OCI-LY3 (cell line): ENCODE results near the gene RBM22.

Experiments used
- H2AFZ ChIP-seq: fragments of 200-600, 300-600 bp; shearing (Covaris generic); 2 replicates; pipeline ENCODE4 v1.6.0; 2014; ENCODE audit warnings: antibody characterized with exemption, low read depth, low read length
- H3K27ac ChIP-seq: fragments of 200-600, 300-600 bp; sonication (generic); 2 replicates; pipeline ENCODE4 v1.5.1; 2014; ENCODE audit warnings: mild to moderate bottlenecking, low read length, moderate library complexity, mixed read lengths
- H3K27me3 ChIP-seq: fragments of 200-600, 300-600 bp; sonication (generic); 2 replicates; pipeline ENCODE4 v1.6.1; 2014; ENCODE audit warnings: low read depth, low read length, mixed read lengths
- H3K36me3 ChIP-seq: fragments of 200-600, 300-600 bp; sonication (generic); replicated peaks from 2 replicates; pipeline ENCODE3; 2014; ENCODE audit warnings: low read depth, low read length, mixed read lengths
- H3K4me1 ChIP-seq: fragments of 300-600, 200-600 bp; sonication (generic); 2 replicates; pipeline ENCODE4 v1.6.1; 2014; ENCODE audit warnings: low read length, mixed read lengths
- H3K4me2 ChIP-seq: fragments of 200-600, 300-600 bp; sonication (generic); 2 replicates; pipeline ENCODE4 v1.6.1; 2014; ENCODE audit warnings: low read length, mixed read lengths
- H3K4me3 ChIP-seq: fragments of 300-600, 200-600 bp; sonication (generic); 2 replicates; pipeline ENCODE4 v1.5.1; 2014; ENCODE audit warnings: antibody characterized with exemption, mild to moderate bottlenecking, low read length, moderate library complexity
- H3K79me2 ChIP-seq: fragments of 300-600, 200-600 bp; shearing (Covaris generic); 2 replicates; pipeline ENCODE4 v1.6.1; 2014; ENCODE audit warnings: mild to moderate bottlenecking, low read length, mixed read lengths
- H3K9ac ChIP-seq: fragments of 300-600, 200-600 bp; shearing (Covaris generic); 2 replicates; pipeline ENCODE4 v1.6.0; 2014; ENCODE audit warnings: mild to moderate bottlenecking, low read length, moderate library complexity
- H3K9me3 ChIP-seq: fragments of 200-600, 300-600 bp; shearing (Covaris generic); 2 replicates; pipeline ENCODE4 v1.6.1; 2014; ENCODE audit warnings: low read length, mixed read lengths; ENCODE audit not compliant: insufficient read depth
- H4K20me1 ChIP-seq: fragments of 200-600, 300-600 bp; sonication (generic); 2 replicates; pipeline ENCODE4 v1.6.1; 2016; ENCODE audit warnings: low read length, mixed read lengths; ENCODE audit not compliant: insufficient read depth
- CTCF ChIP-seq: fragments of 200-600, 300-600 bp; sonication (generic); IDR thresholded peaks from 2 replicates; pipeline ENCODE4 v1.5.1; 2014; ENCODE audit warnings: antibody characterized with exemption, low read length, low read depth
- EZH2phosphoT487 ChIP-seq: fragments of 200-600 bp; shearing (Covaris generic); IDR thresholded peaks from 2 replicates; pipeline ENCODE4 v1.6.1; 2018; ENCODE audit warnings: antibody characterized with exemption, mixed run types, low read depth

The RBM22 gene

GRCh38 chr5:150723845-150724244, 23.0 kb upstream of the RBM22 start:
- H3K9ac ChIP-seq, result no peak overlapping the region
- peaks cover 35% of the 10 kb centered on the region for H3K36me3 ChIP-seq
- H3K4me1 ChIP-seq, result no peaks in the 10 kb centered on the region
- H3K4me2 ChIP-seq, result no peak overlapping the region
- TF ChIP-seq EZH2phosphoT487 (no peak), CTCF (no peak)
- no peaks in the 10 kb centered on the region for H3K79me2 ChIP-seq
- no peaks in the 10 kb centered on the region for H3K27me3 ChIP-seq
- H3K4me3 ChIP-seq, result no peak overlapping the region
- no peaks in the 10 kb centered on the region for H4K20me1 ChIP-seq
- H2AFZ ChIP-seq, result no peak overlapping the region
- no peak overlapping the region for H3K27ac ChIP-seq
- H3K9me3 ChIP-seq, result no peaks in the 10 kb centered on the region

- H3K9me3 ChIP-seq, result no peaks in the 10 kb centered on the region
- H3K36me3 ChIP-seq, result peaks cover 20% of the 10 kb centered on the region
- H4K20me1 ChIP-seq, result no peaks in the 10 kb centered on the region
- H3K27ac ChIP-seq, result no peak overlapping the region
- no peak for TF ChIP-seq EZH2phosphoT487
- peak; percentile 34 for TF ChIP-seq CTCF
- H3K4me3 ChIP-seq, result no peak overlapping the region
- no peak overlapping the region for H2AFZ ChIP-seq
- no peak overlapping the region for H3K9ac ChIP-seq
- no peaks in the 10 kb centered on the region for H3K79me2 ChIP-seq
- H3K27me3 ChIP-seq, result no peaks in the 10 kb centered on the region
- H3K4me2 ChIP-seq, result no peak overlapping the region
- no peaks in the 10 kb centered on the region for H3K4me1 ChIP-seq
Measured at GRCh38 chr5:150710165-150710564, 9.3 kb upstream of the RBM22 start.

GRCh38 chr5:150706776-150707390, 6.0 kb upstream of the RBM22 start:
- H3K4me1 ChIP-seq, result peaks cover 1% of the 10 kb centered on the region; the same call in 1 of the 2 replicates
- no peak overlapping the region for H3K9ac ChIP-seq
- no peak overlapping the region for H3K4me2 ChIP-seq
- no peaks in the 10 kb centered on the region for H3K9me3 ChIP-seq
- H3K79me2 ChIP-seq, result no peaks in the 10 kb centered on the region
- no peak overlapping the region for H2AFZ ChIP-seq
- H3K36me3 ChIP-seq, result peaks cover 17% of the 10 kb centered on the region
- H3K4me3 ChIP-seq, result no peak overlapping the region
- H4K20me1 ChIP-seq, result no peaks in the 10 kb centered on the region
- H3K27ac ChIP-seq, result no peak overlapping the region
- no peak for TF ChIP-seq EZH2phosphoT487
- no peak for TF ChIP-seq CTCF
- no peaks in the 10 kb centered on the region for H3K27me3 ChIP-seq

GRCh38 chr5:150703762-150704161, 2.9 kb upstream of the RBM22 start:
- Histone ChIP-seq H3K9me3 (no peaks in the 10 kb centered on the region), H3K27ac (no peak overlapping the region), H3K36me3 (peaks cover 2% of the 10 kb centered on the region), H3K4me3 (no peak overlapping the region), H3K79me2 (peaks cover 20% of the 10 kb centered on the region), H3K9ac (no peak overlapping the region), H4K20me1 (peaks cover 5% of the 10 kb centered on the region; the same call in 1 of the 2 replicates), H3K4me1 (peaks cover 13% of the 10 kb centered on the region), H3K4me2 (no peak overlapping the region), H3K27me3 (no peaks in the 10 kb centered on the region), H2AFZ (no peak overlapping the region)
- no peak for TF ChIP-seq EZH2phosphoT487
- TF ChIP-seq CTCF, result no peak
